WTC11 (cell line): ENCODE measurements around the gene SCN8A. TPM values are rescaled to one million over a fixed set of nuclear protein-coding genes. Genes with fewer than 3 reads are reported as not detected.

Experiments
- ATAC-seq: fragments of 200-7000 bp; cut with Tn5 transposase; 2 replicates; pipeline ENCODE4 v1.10.0; 2021; ENCODE audit warnings: mild to moderate bottlenecking, moderate library complexity
- CTCF ChIA-PET: fragments of 300-600 bp; sonication (Branson Sonifier 250); formaldehyde crosslinking; loops from one replicate; lab custom pipeline; 2021; ENCODE audit warnings: antibody characterized with exemption; lab: Charles Lee
- POLR2A ChIA-PET: fragments of 350-600 bp; sonication (Branson Sonifier 250); formaldehyde crosslinking; loops from one replicate; lab custom pipeline; 2021; ENCODE audit warnings: antibody characterized with exemption; lab: Charles Lee
- DNase-seq: peaks from one replicate; pipeline ENCODE4 v3.0.0; 2021; ENCODE audit warnings: low spot score
- H3K27ac Mint-ChIP-seq: 2 replicates; pipeline ENCODE4 v1.8.0; 2021; ENCODE audit warnings: mixed read lengths
- H3K27me3 Mint-ChIP-seq: 2 replicates; pipeline ENCODE4 v1.8.0; 2021; ENCODE audit warnings: low read depth, mild to moderate bottlenecking, moderate library complexity, mixed read lengths
- H3K36me3 Mint-ChIP-seq: 2 replicates; pipeline ENCODE4 v1.8.0; 2021; ENCODE audit warnings: mixed read lengths
- H3K4me1 Mint-ChIP-seq: 2 replicates; pipeline ENCODE4 v1.8.0; 2022; ENCODE audit warnings: mixed read lengths
- H3K4me3 Mint-ChIP-seq: 2 replicates; pipeline ENCODE4 v1.8.0; 2021; ENCODE audit warnings: mild to moderate bottlenecking, moderate library complexity, mixed read lengths
- H3K9me3 Mint-ChIP-seq: 2 replicates; pipeline ENCODE4 v1.8.0; 2021; ENCODE audit warnings: mixed read lengths
- FOXJ3 ChIP-seq: sonication (generic); formaldehyde crosslinking; IDR thresholded peaks from 2 replicates; pipeline ENCODE4 v1.9.0; 2021; ENCODE audit warnings: missing genetic modification reagents, mild to moderate bottlenecking, borderline replicate concordance
- FOXK1 ChIP-seq: sonication (generic); formaldehyde crosslinking; IDR thresholded peaks from 2 replicates; pipeline ENCODE4 v1.8.0; 2022; ENCODE audit warnings: mild to moderate bottlenecking, moderate library complexity, missing genetic modification reagents
- GRHL2 ChIP-seq: fragments of 250-450 bp; sonication (Bioruptor Pico); IDR thresholded peaks from 2 replicates; pipeline ENCODE4 v1.8.0; 2022; ENCODE audit warnings: mild to moderate bottlenecking, moderate library complexity; ENCODE audit not compliant: insufficient replicate concordance, severe bottlenecking
- HMGA2 ChIP-seq: fragments of 250-450 bp; sonication (Bioruptor Pico); IDR thresholded peaks from 2 replicates; pipeline ENCODE4 v1.4.0; 2021; ENCODE audit warnings: mild to moderate bottlenecking, moderate library complexity
- KAT7 ChIP-seq: sonication (generic); formaldehyde crosslinking; IDR thresholded peaks from 2 replicates; pipeline ENCODE4 v1.8.1; 2023; ENCODE audit warnings: missing genetic modification reagents, mild to moderate bottlenecking, borderline replicate concordance
- NFATC4 ChIP-seq: fragments of 250-450 bp; sonication (Bioruptor Pico); IDR thresholded peaks from 2 replicates; pipeline ENCODE4 v1.9.0; 2021; ENCODE audit warnings: mild to moderate bottlenecking
- RELA ChIP-seq: sonication (generic); formaldehyde crosslinking; IDR thresholded peaks from 2 replicates; pipeline ENCODE4 v1.8.1; 2022; ENCODE audit warnings: missing genetic modification reagents, mild to moderate bottlenecking, borderline replicate concordance
- RORB ChIP-seq: fragments of 250-450 bp; sonication (Bioruptor Pico); IDR thresholded peaks from 2 replicates; pipeline ENCODE4 v1.9.0; 2021; ENCODE audit warnings: mild to moderate bottlenecking
- SP1 ChIP-seq: sonication (generic); formaldehyde crosslinking; conservative IDR thresholded peaks from 2 replicates; pipeline ENCODE4 v1.8.1; 2022; ENCODE audit warnings: missing genetic modification reagents
- ZNF416 ChIP-seq: fragments of 250-450 bp; sonication (Bioruptor Pico); IDR thresholded peaks from 2 replicates; pipeline ENCODE4 v1.9.0; 2021; ENCODE audit warnings: mild to moderate bottlenecking, inconsistent platforms
- total RNA-seq: library from RNA; stranded (reverse); gene quantifications from 3 replicates; pipeline ENCODE4 v1.2.3, GENCODE V29; 2021
- TF ChIP-seq, protein P1 (sequence below): sonication (generic); formaldehyde crosslinking; IDR thresholded peaks from 2 replicates; pipeline ENCODE4 v1.8.1; 2022; ENCODE audit warnings: low read depth, mild to moderate bottlenecking, moderate library complexity, missing genetic modification reagents, borderline replicate concordance
- TF ChIP-seq, protein P2 (sequence below): sonication (generic); formaldehyde crosslinking; IDR thresholded peaks from 2 replicates; pipeline ENCODE4 v1.8.0; 2022; ENCODE audit warnings: mild to moderate bottlenecking, missing genetic modification reagents
- TF ChIP-seq, protein P3 (sequence below): sonication (generic); formaldehyde crosslinking; IDR thresholded peaks from 2 replicates; pipeline ENCODE4 v1.8.1; 2022; ENCODE audit warnings: missing genetic modification reagents, borderline replicate concordance
- TF ChIP-seq, protein P4 (sequence below): fragments of 250-450 bp; sonication (Bioruptor Pico); IDR thresholded peaks from 2 replicates; pipeline ENCODE4 v1.8.0; 2021; ENCODE audit warnings: mild to moderate bottlenecking
- TF ChIP-seq, protein P5 (sequence below): sonication (generic); formaldehyde crosslinking; IDR thresholded peaks from 2 replicates; pipeline ENCODE4 v1.8.0; 2023; ENCODE audit warnings: missing genetic modification reagents

Gene SCN8A
- total RNA-seq, 1 experiment from 2014 or later: 14.4 TPM

DNA sequence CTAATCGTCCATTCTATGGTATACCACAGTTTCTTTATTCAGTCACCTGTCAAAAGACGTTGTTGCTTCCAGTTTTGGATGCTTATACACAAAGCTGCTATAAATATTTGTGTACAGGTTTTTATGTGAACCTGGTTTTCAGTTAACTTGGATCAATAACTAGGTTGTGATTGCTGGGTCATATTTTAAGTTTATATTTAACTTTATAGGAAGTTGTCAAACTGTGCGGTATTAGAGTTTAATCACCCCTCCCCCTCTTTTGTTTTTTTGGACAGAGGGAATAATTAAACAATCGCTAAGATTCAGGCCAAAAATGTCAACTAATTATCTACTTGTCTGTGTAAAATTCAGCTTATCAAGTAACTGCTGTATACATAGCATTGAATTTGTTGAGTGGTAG lies 34.3 kb downstream of the SCN8A start:
- no peak for DNase-seq
- Mint-ChIP-seq H3K27me3 (no peaks in the 10 kb centered on the region), H3K27ac (no peak overlapping the region)
- ATAC-seq: no peak
- ChIA-PET CTCF (no interaction called here), POLR2A (no interaction called here)
- TF ChIP-seq FOXK1 (no peak), NFATC4 (CRISPR knock-in tag) (no peak), GRHL2 (no peak), RELA (CRISPR knock-in tag) (no peak)
- TF ChIP-seq, protein P1, sequence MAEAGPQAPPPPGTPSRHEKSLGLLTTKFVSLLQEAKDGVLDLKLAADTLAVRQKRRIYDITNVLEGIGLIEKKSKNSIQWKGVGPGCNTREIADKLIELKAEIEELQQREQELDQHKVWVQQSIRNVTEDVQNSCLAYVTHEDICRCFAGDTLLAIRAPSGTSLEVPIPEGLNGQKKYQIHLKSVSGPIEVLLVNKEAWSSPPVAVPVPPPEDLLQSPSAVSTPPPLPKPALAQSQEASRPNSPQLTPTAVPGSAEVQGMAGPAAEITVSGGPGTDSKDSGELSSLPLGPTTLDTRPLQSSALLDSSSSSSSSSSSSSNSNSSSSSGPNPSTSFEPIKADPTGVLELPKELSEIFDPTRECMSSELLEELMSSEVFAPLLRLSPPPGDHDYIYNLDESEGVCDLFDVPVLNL (CRISPR knock-in tag): no peak
- TF ChIP-seq, protein P2, sequence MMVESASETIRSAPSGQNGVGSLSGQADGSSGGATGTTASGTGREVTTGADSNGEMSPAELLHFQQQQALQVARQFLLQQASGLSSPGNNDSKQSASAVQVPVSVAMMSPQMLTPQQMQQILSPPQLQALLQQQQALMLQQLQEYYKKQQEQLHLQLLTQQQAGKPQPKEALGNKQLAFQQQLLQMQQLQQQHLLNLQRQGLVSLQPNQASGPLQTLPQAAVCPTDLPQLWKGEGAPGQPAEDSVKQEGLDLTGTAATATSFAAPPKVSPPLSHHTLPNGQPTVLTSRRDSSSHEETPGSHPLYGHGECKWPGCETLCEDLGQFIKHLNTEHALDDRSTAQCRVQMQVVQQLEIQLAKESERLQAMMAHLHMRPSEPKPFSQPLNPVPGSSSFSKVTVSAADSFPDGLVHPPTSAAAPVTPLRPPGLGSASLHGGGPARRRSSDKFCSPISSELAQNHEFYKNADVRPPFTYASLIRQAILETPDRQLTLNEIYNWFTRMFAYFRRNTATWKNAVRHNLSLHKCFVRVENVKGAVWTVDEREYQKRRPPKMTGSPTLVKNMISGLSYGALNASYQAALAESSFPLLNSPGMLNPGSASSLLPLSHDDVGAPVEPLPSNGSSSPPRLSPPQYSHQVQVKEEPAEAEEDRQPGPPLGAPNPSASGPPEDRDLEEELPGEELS: no peak
- TF ChIP-seq, all 79 proteins: peak for 0
- peaks cover 10% of the 10 kb centered on the region for H3K4me1 Mint-ChIP-seq
- H3K36me3 Mint-ChIP-seq: no peaks in the 10 kb centered on the region
- no peaks in the 10 kb centered on the region for H3K9me3 Mint-ChIP-seq
- H3K4me3 Mint-ChIP-seq: no peak overlapping the region

DNA sequence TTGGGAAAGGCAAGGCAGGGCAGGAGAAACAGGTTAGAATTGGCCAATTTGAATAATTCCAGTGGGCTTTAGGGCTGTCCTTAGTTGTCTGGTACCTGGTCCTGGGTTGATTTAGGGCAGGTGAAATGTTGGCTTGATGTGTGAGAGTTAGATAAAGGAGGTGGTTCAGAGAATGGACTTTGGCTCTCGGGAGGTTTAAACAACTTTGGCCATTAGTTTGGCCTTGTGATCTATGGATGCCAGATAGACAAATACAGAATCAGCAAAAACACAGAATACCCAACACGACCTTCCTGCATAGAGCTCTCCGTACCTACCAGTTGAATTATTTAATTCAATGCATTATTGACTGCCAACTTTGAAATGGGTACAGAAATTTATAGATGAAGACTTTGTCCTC lies 35.1 kb downstream of the SCN8A start:
- CTCF ChIA-PET: no interaction called here
- ATAC-seq: no peak

DNA sequence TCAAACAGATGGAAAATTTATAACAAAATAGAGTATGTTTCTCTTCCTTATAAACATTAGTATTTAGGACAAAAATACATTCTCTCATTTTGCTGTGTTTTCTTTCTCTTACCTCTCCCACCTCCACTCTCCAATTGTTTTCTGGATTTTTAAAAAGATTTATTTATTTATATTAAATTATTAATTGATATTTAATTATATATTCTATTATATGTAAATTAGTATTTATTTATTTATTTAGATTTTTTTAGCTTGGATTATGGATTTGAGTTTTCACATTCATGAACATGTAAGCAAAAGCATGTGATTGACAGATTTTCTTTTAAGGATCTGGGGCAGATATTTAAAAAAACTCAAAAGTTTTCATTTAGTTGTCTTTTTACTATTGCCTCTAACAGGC lies 35.6 kb downstream of the SCN8A start:
- CTCF ChIA-PET: no interaction called here
- no peak for ATAC-seq
- H3K27ac Mint-ChIP-seq: no peak overlapping the region

More for the DNA sequence above, 35.1 kb downstream of the SCN8A start:
- POLR2A ChIA-PET: no interaction called here
- Mint-ChIP-seq H3K27ac (no peak overlapping the region), H3K4me1 (peaks cover 17% of the 10 kb centered on the region), H3K4me3 (no peak overlapping the region), H3K27me3 (no peaks in the 10 kb centered on the region), H3K36me3 (no peaks in the 10 kb centered on the region), H3K9me3 (no peaks in the 10 kb centered on the region)
- no peak for DNase-seq
- no peak for TF ChIP-seq NFATC4 (CRISPR knock-in tag)
- no peak for TF ChIP-seq KAT7
- TF ChIP-seq ZNF416 (CRISPR knock-in tag): no peak

More for the DNA sequence above, 35.6 kb downstream of the SCN8A start:
- Mint-ChIP-seq H3K9me3 (no peaks in the 10 kb centered on the region), H3K4me1 (peaks cover 23% of the 10 kb centered on the region), H3K36me3 (no peaks in the 10 kb centered on the region), H3K27me3 (no peaks in the 10 kb centered on the region), H3K4me3 (no peak overlapping the region)
- no peak for DNase-seq
- POLR2A ChIA-PET: no interaction called here
- TF ChIP-seq SP1 (CRISPR knock-in tag) (no peak), FOXJ3 (CRISPR knock-in tag) (no peak), RORB (CRISPR knock-in tag) (no peak), HMGA2 (CRISPR knock-in tag) (peak; percentile 91)
- TF ChIP-seq, protein P3, sequence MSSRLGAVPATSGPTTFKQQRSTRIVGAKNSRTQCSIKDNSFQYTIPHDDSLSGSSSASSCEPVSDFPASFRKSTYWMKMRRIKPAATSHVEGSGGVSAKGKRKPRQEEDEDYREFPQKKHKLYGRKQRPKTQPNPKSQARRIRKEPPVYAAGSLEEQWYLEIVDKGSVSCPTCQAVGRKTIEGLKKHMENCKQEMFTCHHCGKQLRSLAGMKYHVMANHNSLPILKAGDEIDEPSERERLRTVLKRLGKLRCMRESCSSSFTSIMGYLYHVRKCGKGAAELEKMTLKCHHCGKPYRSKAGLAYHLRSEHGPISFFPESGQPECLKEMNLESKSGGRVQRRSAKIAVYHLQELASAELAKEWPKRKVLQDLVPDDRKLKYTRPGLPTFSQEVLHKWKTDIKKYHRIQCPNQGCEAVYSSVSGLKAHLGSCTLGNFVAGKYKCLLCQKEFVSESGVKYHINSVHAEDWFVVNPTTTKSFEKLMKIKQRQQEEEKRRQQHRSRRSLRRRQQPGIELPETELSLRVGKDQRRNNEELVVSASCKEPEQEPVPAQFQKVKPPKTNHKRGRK (CRISPR knock-in tag): no peak
- TF ChIP-seq, protein P4, sequence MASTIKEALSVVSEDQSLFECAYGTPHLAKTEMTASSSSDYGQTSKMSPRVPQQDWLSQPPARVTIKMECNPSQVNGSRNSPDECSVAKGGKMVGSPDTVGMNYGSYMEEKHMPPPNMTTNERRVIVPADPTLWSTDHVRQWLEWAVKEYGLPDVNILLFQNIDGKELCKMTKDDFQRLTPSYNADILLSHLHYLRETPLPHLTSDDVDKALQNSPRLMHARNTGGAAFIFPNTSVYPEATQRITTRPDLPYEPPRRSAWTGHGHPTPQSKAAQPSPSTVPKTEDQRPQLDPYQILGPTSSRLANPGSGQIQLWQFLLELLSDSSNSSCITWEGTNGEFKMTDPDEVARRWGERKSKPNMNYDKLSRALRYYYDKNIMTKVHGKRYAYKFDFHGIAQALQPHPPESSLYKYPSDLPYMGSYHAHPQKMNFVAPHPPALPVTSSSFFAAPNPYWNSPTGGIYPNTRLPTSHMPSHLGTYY (CRISPR knock-in tag): no peak
- TF ChIP-seq, protein P5, sequence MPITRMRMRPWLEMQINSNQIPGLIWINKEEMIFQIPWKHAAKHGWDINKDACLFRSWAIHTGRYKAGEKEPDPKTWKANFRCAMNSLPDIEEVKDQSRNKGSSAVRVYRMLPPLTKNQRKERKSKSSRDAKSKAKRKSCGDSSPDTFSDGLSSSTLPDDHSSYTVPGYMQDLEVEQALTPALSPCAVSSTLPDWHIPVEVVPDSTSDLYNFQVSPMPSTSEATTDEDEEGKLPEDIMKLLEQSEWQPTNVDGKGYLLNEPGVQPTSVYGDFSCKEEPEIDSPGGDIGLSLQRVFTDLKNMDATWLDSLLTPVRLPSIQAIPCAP: no peak
